A673 (cell line): Measurements from ENCODE around the gene SLC26A6.

Experiments used
- CTCF ChIP-seq: fragments of 300-800, 200-600 bp; sonication (generic); conservative IDR thresholded peaks from 2 replicates; pipeline ENCODE4 v1.5.1; 2017; ENCODE audit warnings: low read depth, mild to moderate bottlenecking, antibody characterized with exemption, low read length, moderate library complexity, mixed read lengths
- EZH2 ChIP-seq: fragments of 200-600 bp; sonication (generic); IDR thresholded peaks from 2 replicates; pipeline ENCODE4 v1.6.1; 2017; ENCODE audit warnings: borderline replicate concordance, low read depth, mild to moderate bottlenecking, mixed read lengths, antibody characterized with exemption, low read length; ENCODE audit not compliant: poor library complexity, severe bottlenecking

GRCh38 chr3:48639944-48640606 lies 4.8 kb upstream of the SLC26A6 start:
- TF ChIP-seq EZH2: no peak
- TF ChIP-seq CTCF: no peak
